Activated naive CD4-positive, alpha-beta T cell treated with anti-CD3 and anti-CD28 coated beads, Interleukin-2, amount 50 U/mL, for 24 hours (primary cell): ENCODE data around the gene AGAP1.
"Not testable (repeated sequence)": the region's sequence is repeated elsewhere in the genome, so short reads cannot be mapped to it uniquely, and the experiment has no call there.

ENCODE experiments used
- H3K27ac Mint-ChIP-seq: one replicate; pipeline ENCODE4 v1.8.0; 2021; ENCODE audit warnings: mild to moderate bottlenecking, mixed read lengths
- H3K27me3 Mint-ChIP-seq: one replicate; pipeline ENCODE4 v1.8.0; 2021; ENCODE audit warnings: mixed read lengths
- H3K36me3 Mint-ChIP-seq: one replicate; pipeline ENCODE4 v1.8.0; 2021; ENCODE audit warnings: mixed read lengths
- H3K4me1 Mint-ChIP-seq: one replicate; pipeline ENCODE4 v1.8.0; 2021; ENCODE audit warnings: mixed read lengths
- H3K4me3 Mint-ChIP-seq: one replicate; pipeline ENCODE4 v1.8.0; 2021; ENCODE audit warnings: mild to moderate bottlenecking, mixed read lengths
- H3K9me3 Mint-ChIP-seq: one replicate; pipeline ENCODE4 v1.8.0; 2021; ENCODE audit warnings: mixed read lengths

AGAP1 gene

GRCh38 chr2:235947055-235947454 is 453.2 kb downstream of the AGAP1 start:
- not testable (repeated sequence) for H3K36me3 Mint-ChIP-seq, H3K27ac Mint-ChIP-seq, H3K27me3 Mint-ChIP-seq, H3K9me3 Mint-ChIP-seq, H3K4me3 Mint-ChIP-seq, H3K4me1 Mint-ChIP-seq

GRCh38 chr2:235949567-235950472 is 456.0 kb downstream of the AGAP1 start:
- no peaks in the 10 kb centered on the region for H3K9me3 Mint-ChIP-seq
- peaks cover 9% of the 10 kb centered on the region for H3K27me3 Mint-ChIP-seq
- no peak overlapping the region for H3K27ac Mint-ChIP-seq
- H3K4me1 Mint-ChIP-seq, result peaks cover 9% of the 10 kb centered on the region
- no peaks in the 10 kb centered on the region for H3K36me3 Mint-ChIP-seq
- no peak overlapping the region for H3K4me3 Mint-ChIP-seq

GRCh38 chr2:235950473-235950809 is 456.6 kb downstream of the AGAP1 start:
- Mint-ChIP-seq H3K27ac (no peak overlapping the region), H3K27me3 (peaks cover 9% of the 10 kb centered on the region), H3K4me3 (no peak overlapping the region), H3K9me3 (no peaks in the 10 kb centered on the region), H3K36me3 (no peaks in the 10 kb centered on the region), H3K4me1 (peaks cover 9% of the 10 kb centered on the region)

GRCh38 chr2:235951493-235951892 is 457.6 kb downstream of the AGAP1 start:
- H3K4me3 Mint-ChIP-seq, result no peak overlapping the region
- peaks cover 9% of the 10 kb centered on the region for H3K27me3 Mint-ChIP-seq

GRCh38 chr2:235951982-235952381 is 458.1 kb downstream of the AGAP1 start:
- Mint-ChIP-seq H3K27me3 (peaks cover 9% of the 10 kb centered on the region), H3K4me1 (peaks cover 9% of the 10 kb centered on the region), H3K9me3 (no peaks in the 10 kb centered on the region), H3K36me3 (no peaks in the 10 kb centered on the region), H3K27ac (no peak overlapping the region), H3K4me3 (no peak overlapping the region)

More at GRCh38 chr2:235951493-235951892, 457.6 kb downstream of the AGAP1 start:
- Mint-ChIP-seq H3K4me1 (peaks cover 9% of the 10 kb centered on the region), H3K9me3 (no peaks in the 10 kb centered on the region), H3K27ac (no peak overlapping the region), H3K36me3 (no peaks in the 10 kb centered on the region)

GRCh38 chr2:235952714-235953113 is 458.9 kb downstream of the AGAP1 start:
- H3K9me3 Mint-ChIP-seq, result no peaks in the 10 kb centered on the region

GRCh38 chr2:235954281-235954680 is 460.4 kb downstream of the AGAP1 start:
- Mint-ChIP-seq H3K4me3 (no peak overlapping the region), H3K27me3 (peaks cover 8% of the 10 kb centered on the region), H3K36me3 (no peaks in the 10 kb centered on the region), H3K4me1 (peaks cover 9% of the 10 kb centered on the region), H3K9me3 (no peaks in the 10 kb centered on the region), H3K27ac (no peak overlapping the region)

More at GRCh38 chr2:235952714-235953113, 458.9 kb downstream of the AGAP1 start:
- Mint-ChIP-seq H3K27me3 (peaks cover 9% of the 10 kb centered on the region), H3K4me3 (no peak overlapping the region), H3K27ac (no peak overlapping the region), H3K36me3 (no peaks in the 10 kb centered on the region), H3K4me1 (peaks cover 9% of the 10 kb centered on the region)

GRCh38 chr2:235954888-235955480 is 461.1 kb downstream of the AGAP1 start:
- Mint-ChIP-seq H3K36me3 (no peaks in the 10 kb centered on the region), H3K27ac (peak overlapping the region; percentile 8), H3K4me3 (no peak overlapping the region), H3K9me3 (no peaks in the 10 kb centered on the region), H3K4me1 (peaks cover 9% of the 10 kb centered on the region), H3K27me3 (peaks cover 4% of the 10 kb centered on the region)

GRCh38 chr2:235955664-235956063 is 461.8 kb downstream of the AGAP1 start:
- no peak overlapping the region for H3K4me3 Mint-ChIP-seq
- H3K27me3 Mint-ChIP-seq, result peaks cover 2% of the 10 kb centered on the region
- no peaks in the 10 kb centered on the region for H3K9me3 Mint-ChIP-seq
- peaks cover 9% of the 10 kb centered on the region for H3K4me1 Mint-ChIP-seq
- no peaks in the 10 kb centered on the region for H3K36me3 Mint-ChIP-seq
- no peak overlapping the region for H3K27ac Mint-ChIP-seq

GRCh38 chr2:235956281-235956970 is 462.6 kb downstream of the AGAP1 start:
- H3K4me3 Mint-ChIP-seq, result no peak overlapping the region
- no peaks in the 10 kb centered on the region for H3K9me3 Mint-ChIP-seq
- no peaks in the 10 kb centered on the region for H3K36me3 Mint-ChIP-seq
- H3K27me3 Mint-ChIP-seq, result peaks cover 2% of the 10 kb centered on the region
- H3K27ac Mint-ChIP-seq, result no peak overlapping the region
- H3K4me1 Mint-ChIP-seq, result peaks cover 7% of the 10 kb centered on the region

GRCh38 chr2:235957251-235957650 is 463.4 kb downstream of the AGAP1 start:
- Mint-ChIP-seq H3K4me3 (no peak overlapping the region), H3K9me3 (no peaks in the 10 kb centered on the region), H3K4me1 (no peaks in the 10 kb centered on the region), H3K27me3 (peaks cover 2% of the 10 kb centered on the region), H3K27ac (no peak overlapping the region), H3K36me3 (no peaks in the 10 kb centered on the region)

- Mint-ChIP-seq H3K4me1 (no peaks in the 10 kb centered on the region), H3K27me3 (peaks cover 3% of the 10 kb centered on the region), H3K9me3 (no peaks in the 10 kb centered on the region), H3K36me3 (no peaks in the 10 kb centered on the region), H3K4me3 (no peak overlapping the region), H3K27ac (no peak overlapping the region)
Measured at GRCh38 chr2:235958221-235958930, 464.5 kb downstream of the AGAP1 start.

GRCh38 chr2:235958931-235959410 is 465.1 kb downstream of the AGAP1 start:
- Mint-ChIP-seq H3K4me1 (no peaks in the 10 kb centered on the region), H3K27ac (no peak overlapping the region), H3K36me3 (no peaks in the 10 kb centered on the region), H3K9me3 (no peaks in the 10 kb centered on the region), H3K4me3 (no peak overlapping the region), H3K27me3 (peaks cover 6% of the 10 kb centered on the region)

GRCh38 chr2:235960011-235960715 is 466.3 kb downstream of the AGAP1 start:
- no peak overlapping the region for H3K27ac Mint-ChIP-seq
- H3K9me3 Mint-ChIP-seq, result no peaks in the 10 kb centered on the region
- H3K4me1 Mint-ChIP-seq, result no peaks in the 10 kb centered on the region
- H3K27me3 Mint-ChIP-seq, result peaks cover 6% of the 10 kb centered on the region
- H3K36me3 Mint-ChIP-seq, result no peaks in the 10 kb centered on the region
- no peak overlapping the region for H3K4me3 Mint-ChIP-seq
